HG02973 (cell line): ENCODE results near the gene CDX1.

Experiments
- ATAC-seq: cut with Tn5 transposase; IDR thresholded peaks from one replicate; pipeline ENCODE4 v1.9.1; 2021; ENCODE audit warnings: moderate library complexity; ENCODE audit not compliant: unreplicated experiment

Gene CDX1

GRCh38 chr5:150181027-150181426 is 14.4 kb downstream of the CDX1 start:
- no peak for ATAC-seq

GRCh38 chr5:150181766-150182545 is 15.4 kb downstream of the CDX1 start:
- ATAC-seq, result no peak

GRCh38 chr5:150182774-150183173 is 16.2 kb downstream of the CDX1 start:
- no peak for ATAC-seq

GRCh38 chr5:150183436-150183835 is 16.9 kb downstream of the CDX1 start:
- no peak for ATAC-seq

GRCh38 chr5:150184006-150184405 is 17.4 kb downstream of the CDX1 start:
- ATAC-seq, result no peak

GRCh38 chr5:150184990-150185912 is 18.7 kb downstream of the CDX1 start:
- no peak for ATAC-seq

GRCh38 chr5:150186137-150186536 is 19.6 kb downstream of the CDX1 start:
- no peak for ATAC-seq

- ATAC-seq, result no peak
Observed at GRCh38 chr5:150186897-150187296, 20.3 kb downstream of the CDX1 start.

- ATAC-seq, result no peak
Observed at GRCh38 chr5:150188146-150188842, 21.7 kb downstream of the CDX1 start.

GRCh38 chr5:150189326-150189725 is 22.7 kb downstream of the CDX1 start:
- ATAC-seq, result no peak

GRCh38 chr5:150189728-150190502 is 23.3 kb downstream of the CDX1 start, which contains the start of gene SLC6A7:
Gene SLC6A7 (plus strand): TSS chr5:150190062. CDS start chr5:150190328, 266 bp downstream.
- ATAC-seq, result no peak

- no peak for ATAC-seq
Observed at GRCh38 chr5:150190503-150190979, 24.0 kb downstream of the CDX1 start.

- ATAC-seq, result no peak
Observed at GRCh38 chr5:150190987-150191386, 24.4 kb downstream of the CDX1 start.

- ATAC-seq, result no peak
Observed at GRCh38 chr5:150192462-150192861, 25.9 kb downstream of the CDX1 start.

- ATAC-seq, result no peak
Observed at GRCh38 chr5:150195736-150196485, 29.3 kb downstream of the CDX1 start.

GRCh38 chr5:150196514-150196913 is 29.9 kb downstream of the CDX1 start:
- ATAC-seq, result no peak

GRCh38 chr5:150196986-150197385 is 30.4 kb downstream of the CDX1 start:
- ATAC-seq, result no peak

GRCh38 chr5:150197476-150197875 is 30.9 kb downstream of the CDX1 start:
- ATAC-seq, result no peak

GRCh38 chr5:150202501-150202900 is 35.9 kb downstream of the CDX1 start:
- ATAC-seq, result no peak
